IMR-90 (cell line): Measurements from ENCODE around the gene PHAX.

Source experiments
- CEBPB ChIP-seq: IDR thresholded peaks from 2 replicates; pipeline ENCODE4 v1.6.1; 2012; ENCODE audit warnings: low read depth, low read length, improper control_type of control experiment
- CHD1 ChIP-seq: IDR thresholded peaks from 2 replicates; pipeline ENCODE4 v1.6.1; 2012; ENCODE audit warnings: low read depth, low read length, improper control_type of control experiment
- MAFK ChIP-seq: IDR thresholded peaks from 2 replicates; pipeline ENCODE4 v1.6.1; 2012; ENCODE audit warnings: low read depth, low read length, improper control_type of control experiment
- MXI1 ChIP-seq: IDR thresholded peaks from 2 replicates; pipeline ENCODE4 v1.6.1; 2012; ENCODE audit warnings: low read depth, mild to moderate bottlenecking, low read length, moderate library complexity, borderline replicate concordance
- POLR2A ChIP-seq: IDR thresholded peaks from 2 replicates; pipeline ENCODE4 v1.6.1; 2012; ENCODE audit warnings: mild to moderate bottlenecking, low read depth, low read length
- RAD21 ChIP-seq: IDR thresholded peaks from 2 replicates; pipeline ENCODE4 v1.6.1; 2012; ENCODE audit warnings: low read length, improper control_type of control experiment
- RCOR1 ChIP-seq: IDR thresholded peaks from 2 replicates; pipeline ENCODE4 v1.6.1; 2012; ENCODE audit warnings: mild to moderate bottlenecking, low read length, improper control_type of control experiment; ENCODE audit not compliant: insufficient replicate concordance
- SMC3 ChIP-seq: fragments of 150-350 bp; IDR thresholded peaks from 2 replicates; pipeline ENCODE4 v1.6.1; 2016; ENCODE audit warnings: low read depth, mild to moderate bottlenecking, antibody characterized with exemption, low read length, moderate library complexity
- TF ChIP-seq, protein P1 (sequence below): conservative IDR thresholded peaks from 2 replicates; pipeline ENCODE4 v1.5.1; 2012; ENCODE audit warnings: mild to moderate bottlenecking, low read depth, low read length, improper control_type of control experiment
- TF ChIP-seq, protein P2 (sequence below): fragments of 150-350 bp; IDR thresholded peaks from 2 replicates; pipeline ENCODE4 v1.6.1; 2016; ENCODE audit warnings: low read depth, mild to moderate bottlenecking, low read length, moderate library complexity, borderline replicate concordance

DNA sequence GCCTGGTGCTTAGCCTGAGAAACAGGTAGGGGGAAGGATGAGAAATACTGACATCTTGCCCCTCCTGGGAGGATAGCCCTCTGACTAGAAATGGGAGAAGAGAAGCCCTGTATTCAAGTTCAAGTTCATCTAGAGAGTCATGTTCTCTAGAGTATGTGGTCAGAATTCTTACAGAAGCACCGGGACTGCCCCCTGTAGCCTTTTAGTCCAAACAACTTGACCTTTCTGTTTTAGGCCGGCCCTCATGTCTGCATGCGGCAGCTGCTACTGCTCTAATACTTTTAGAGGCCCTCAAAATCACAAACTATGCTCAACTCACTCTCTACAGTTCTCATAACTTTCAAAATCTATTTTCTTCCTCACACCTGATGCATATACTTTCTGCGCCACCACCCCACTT is 47.7 kb downstream of the PHAX start:
- TF ChIP-seq, protein P1, sequence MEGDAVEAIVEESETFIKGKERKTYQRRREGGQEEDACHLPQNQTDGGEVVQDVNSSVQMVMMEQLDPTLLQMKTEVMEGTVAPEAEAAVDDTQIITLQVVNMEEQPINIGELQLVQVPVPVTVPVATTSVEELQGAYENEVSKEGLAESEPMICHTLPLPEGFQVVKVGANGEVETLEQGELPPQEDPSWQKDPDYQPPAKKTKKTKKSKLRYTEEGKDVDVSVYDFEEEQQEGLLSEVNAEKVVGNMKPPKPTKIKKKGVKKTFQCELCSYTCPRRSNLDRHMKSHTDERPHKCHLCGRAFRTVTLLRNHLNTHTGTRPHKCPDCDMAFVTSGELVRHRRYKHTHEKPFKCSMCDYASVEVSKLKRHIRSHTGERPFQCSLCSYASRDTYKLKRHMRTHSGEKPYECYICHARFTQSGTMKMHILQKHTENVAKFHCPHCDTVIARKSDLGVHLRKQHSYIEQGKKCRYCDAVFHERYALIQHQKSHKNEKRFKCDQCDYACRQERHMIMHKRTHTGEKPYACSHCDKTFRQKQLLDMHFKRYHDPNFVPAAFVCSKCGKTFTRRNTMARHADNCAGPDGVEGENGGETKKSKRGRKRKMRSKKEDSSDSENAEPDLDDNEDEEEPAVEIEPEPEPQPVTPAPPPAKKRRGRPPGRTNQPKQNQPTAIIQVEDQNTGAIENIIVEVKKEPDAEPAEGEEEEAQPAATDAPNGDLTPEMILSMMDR = no peak
- TF ChIP-seq POLR2A = no peak
- TF ChIP-seq, protein P2, sequence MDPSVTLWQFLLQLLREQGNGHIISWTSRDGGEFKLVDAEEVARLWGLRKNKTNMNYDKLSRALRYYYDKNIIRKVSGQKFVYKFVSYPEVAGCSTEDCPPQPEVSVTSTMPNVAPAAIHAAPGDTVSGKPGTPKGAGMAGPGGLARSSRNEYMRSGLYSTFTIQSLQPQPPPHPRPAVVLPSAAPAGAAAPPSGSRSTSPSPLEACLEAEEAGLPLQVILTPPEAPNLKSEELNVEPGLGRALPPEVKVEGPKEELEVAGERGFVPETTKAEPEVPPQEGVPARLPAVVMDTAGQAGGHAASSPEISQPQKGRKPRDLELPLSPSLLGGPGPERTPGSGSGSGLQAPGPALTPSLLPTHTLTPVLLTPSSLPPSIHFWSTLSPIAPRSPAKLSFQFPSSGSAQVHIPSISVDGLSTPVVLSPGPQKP = no peak
- TF ChIP-seq MXI1 = no peak
- no peak for TF ChIP-seq MAFK
- no peak for TF ChIP-seq CEBPB
- TF ChIP-seq CHD1 = no peak
- no peak for TF ChIP-seq RCOR1
- TF ChIP-seq RAD21 = no peak
- TF ChIP-seq SMC3 = no peak
